CD4-positive, alpha-beta T cell (primary cell): Measurements from ENCODE around the gene PSMD12. TPM values are rescaled to one million over a fixed set of nuclear protein-coding genes. Genes with fewer than 3 reads are reported as not detected.
A peak's percentile ranks its signal among the peaks of the same experiment; 100 is the strongest.

Source experiments
- ATAC-seq: fragments of 200-7000 bp; cut with Tn5 transposase; one replicate; pipeline ENCODE4 v1.10.0; 2022; ENCODE audit warnings: mild to moderate bottlenecking; ENCODE audit not compliant: poor library complexity
- CTCF ChIA-PET: fragments of 350-600 bp; sonication (Branson Sonifier 250); formaldehyde crosslinking; loops from one replicate; lab custom pipeline; 2021; ENCODE audit warnings: antibody characterized with exemption, inconsistent platforms; lab: Charles Lee
- POLR2A ChIA-PET: fragments of 350-600 bp; sonication (Branson Sonifier 250); formaldehyde crosslinking; loops from one replicate; lab custom pipeline; 2021; ENCODE audit warnings: antibody characterized with exemption, inconsistent platforms; lab: Charles Lee
- DNase-seq, 14 experiments: peaks; one replicate each; pipeline ENCODE4 v3.0.0-alpha.2; 2013 to 2020; ENCODE audit warnings: mixed read lengths in 2 of 14
- H3K27ac ChIP-seq, 2 donors: one replicate each; pipeline versions ENCODE4 v1.5.1 to v1.7.0; 2013; ENCODE audit warnings: low read length in 2 of 2, low read depth in 1 of 2, mild to moderate bottlenecking in 1 of 2
- H3K27me3 ChIP-seq, 2 experiments: 1 replicate in 1 of 2; 2 replicates in 1 of 2; pipeline versions ENCODE4 v1.6.1 to v1.7.0; 2013; ENCODE audit warnings: low read length in 2 of 2, control low read depth in 1 of 2, mild to moderate bottlenecking in 1 of 2, moderate library complexity in 1 of 2; ENCODE audit not compliant: insufficient read depth in 2 of 2, control insufficient read depth in 1 of 2
- H3K36me3 ChIP-seq: one replicate; pipeline ENCODE4 v1.6.1; 2013; ENCODE audit warnings: low read length, control low read depth; ENCODE audit not compliant: insufficient read depth
- H3K4me1 ChIP-seq: one replicate; pipeline ENCODE4 v1.6.1; 2013; ENCODE audit warnings: low read length, control low read depth; ENCODE audit not compliant: insufficient read depth
- H3K4me3 ChIP-seq: one replicate; pipeline ENCODE4 v1.5.1; 2013; ENCODE audit warnings: mild to moderate bottlenecking, low read length, moderate library complexity
- H3K9me3 ChIP-seq, 2 experiments: 1 replicate in 1 of 2; 2 replicates in 1 of 2; pipeline versions ENCODE4 v1.6.1 to v1.7.0; 2013; ENCODE audit warnings: low read length in 2 of 2, mild to moderate bottlenecking in 2 of 2, control low read depth in 1 of 2, moderate library complexity in 1 of 2; ENCODE audit not compliant: control insufficient read depth in 1 of 2, insufficient read depth in 1 of 2
- H3K27ac Mint-ChIP-seq: one replicate; pipeline ENCODE4 v1.8.0; 2020; ENCODE audit warnings: mixed read lengths
- H3K27me3 Mint-ChIP-seq: one replicate; pipeline ENCODE4 v1.8.0; 2021; ENCODE audit warnings: mixed read lengths
- H3K36me3 Mint-ChIP-seq: one replicate; pipeline ENCODE4 v1.8.0; 2021; ENCODE audit warnings: low read depth, mixed read lengths
- H3K4me1 Mint-ChIP-seq: one replicate; pipeline ENCODE4 v1.8.0; 2021; ENCODE audit warnings: low read depth, mixed read lengths
- H3K4me3 Mint-ChIP-seq: one replicate; pipeline ENCODE4 v1.8.0; 2020; ENCODE audit warnings: mild to moderate bottlenecking, mixed read lengths
- H3K9me3 Mint-ChIP-seq: one replicate; pipeline ENCODE4 v1.8.0; 2020; ENCODE audit warnings: mixed read lengths
- CTCF ChIP-seq: fragments of 200-600 bp; IDR thresholded peaks from one replicate; pipeline ENCODE4 v1.8.0; 2022; ENCODE audit warnings: antibody characterized with exemption, mild to moderate bottlenecking
- intact Hi-C, 2 experiments: fragments of 100-400 bp; cut with DNase I in 1 of 2; cut with micrococcal nuclease in 1 of 2; formaldehyde crosslinking; loops; one replicate each; pipeline versions ENCODE4 v1.15.1 to v1.9.0; 2023 to 2025; cut with DNase I, micrococcal nuclease
- total RNA-seq, 174 experiments: library from RNA in 2 of 174; stranded (reverse) in 2 of 174; gene quantifications; one replicate each; pipeline ENCODE4 v1.2.3 and lab custom pipeline; 2021 to 2026

Gene PSMD12
- total RNA-seq, 2 experiments from 2014 or later: 49.3 to 52.5 TPM

GRCh38 chr17:67374329-67375053, 8.1 kb upstream of the PSMD12 start:
- H3K36me3 ChIP-seq: no peaks in the 10 kb centered on the region
- no peak overlapping the region for H3K27ac ChIP-seq
- H3K27me3 Mint-ChIP-seq: no peaks in the 10 kb centered on the region
- H3K4me1 Mint-ChIP-seq: peaks cover 25% of the 10 kb centered on the region
- H3K4me1 ChIP-seq: peaks cover 27% of the 10 kb centered on the region
- ATAC-seq (peak; percentile 33), DNase-seq (peak; percentile 79 to 93 (median 88))
- peak; percentile 87 for TF ChIP-seq CTCF
- peak overlapping the region; percentile 70 for H3K27ac Mint-ChIP-seq
- peak overlapping the region; percentile 87 for H3K4me3 Mint-ChIP-seq
- POLR2A ChIA-PET: interaction anchor here (0.6 to 6.8 kb wide), 9 partner anchors 8 to 368 kb away, joined by 3 to 129 read pairs (median 4); partner anchors contain the start of gene PSMD12
- H3K9me3 Mint-ChIP-seq: no peaks in the 10 kb centered on the region
- H3K27me3 ChIP-seq: no peaks in the 10 kb centered on the region
- intact Hi-C loops: loop anchor here (1.0 to 10.0 kb wide), 5 partner anchors 229 to 660 kb away; partner anchors contain the start of genes BPTF (in 1 of the 2) and KPNA2 (in 1 of the 2)
- peaks cover 18% of the 10 kb centered on the region for H3K36me3 Mint-ChIP-seq
- no peak overlapping the region for H3K4me3 ChIP-seq
- CTCF ChIA-PET: interaction anchor here (0.6 to 10.5 kb wide), 40 partner anchors 9 to 362 kb away, joined by 3 to 187 read pairs (median 4); partner anchors contain the start of gene PSMD12
- no peaks in the 10 kb centered on the region for H3K9me3 ChIP-seq

- no peak for DNase-seq
- CTCF ChIA-PET: interaction anchor here (2.1 to 10.5 kb wide), 3 partner anchors 103 to 317 kb away, joined by 9 to 187 read pairs (median 10); no protein-coding TSS in a partner anchor
- no peak overlapping the region for H3K27ac Mint-ChIP-seq
- H3K9me3 Mint-ChIP-seq: no peaks in the 10 kb centered on the region
- ATAC-seq: no peak
- H3K4me1 Mint-ChIP-seq: peaks cover 18% of the 10 kb centered on the region
- Histone ChIP-seq H3K27ac (no peak overlapping the region), H3K4me3 (no peak overlapping the region), H3K36me3 (no peaks in the 10 kb centered on the region), H3K27me3 (no peaks in the 10 kb centered on the region), H3K4me1 (peaks cover 20% of the 10 kb centered on the region), H3K9me3 (no peaks in the 10 kb centered on the region)
- intact Hi-C loops: loop anchor here in 1 of 2 experiments (10.0 kb wide), 1 partner anchor 662 kb away; the partner anchor contains the start of gene KPNA2
- POLR2A ChIA-PET: interaction anchor here (0.6 kb wide), 1 partner anchor 106 kb away, joined by 3 read pairs; no protein-coding TSS in a partner anchor
- H3K36me3 Mint-ChIP-seq: peaks cover 10% of the 10 kb centered on the region
- no peak for TF ChIP-seq CTCF
- no peak overlapping the region for H3K4me3 Mint-ChIP-seq
- no peaks in the 10 kb centered on the region for H3K27me3 Mint-ChIP-seq
These were observed 6.4 kb upstream of the PSMD12 start for GRCh38 chr17:67372751-67373150.

- DNase-seq (no peak), ATAC-seq (no peak)
- intact Hi-C loops: loop anchor here in 1 of 2 experiments (10.0 kb wide), 1 partner anchor 665 kb away; the partner anchor contains the start of gene KPNA2
- peak overlapping the region; percentile 56 for H3K4me3 Mint-ChIP-seq
- ChIA-PET POLR2A (no interaction called here), CTCF (interaction anchor here (2.5 kb wide), 1 partner anchor 106 kb away, joined by 6 read pairs; no protein-coding TSS in a partner anchor)
- no peak for TF ChIP-seq CTCF
- Histone ChIP-seq H3K27ac (no peak overlapping the region), H3K36me3 (no peaks in the 10 kb centered on the region), H3K4me3 (no peak overlapping the region), H3K4me1 (peaks cover 17% of the 10 kb centered on the region), H3K27me3 (no peaks in the 10 kb centered on the region), H3K9me3 (no peaks in the 10 kb centered on the region)
- no peaks in the 10 kb centered on the region for H3K9me3 Mint-ChIP-seq
- peaks cover 23% of the 10 kb centered on the region for H3K4me1 Mint-ChIP-seq
- H3K27me3 Mint-ChIP-seq: no peaks in the 10 kb centered on the region
- peaks cover 16% of the 10 kb centered on the region for H3K36me3 Mint-ChIP-seq
- H3K27ac Mint-ChIP-seq: no peak overlapping the region
These were observed 3.3 kb upstream of the PSMD12 start for GRCh38 chr17:67369676-67370075.
